Panc1 (cell line): Measurements from ENCODE around the gene ECI1.

Experiments used
- POLR2AphosphoS5 ChIP-seq: IDR thresholded peaks from 2 replicates; pipeline ENCODE4 v1.6.1; 2012; ENCODE audit warnings: mild to moderate bottlenecking, low read depth, low read length, moderate library complexity
- TCF7L2 ChIP-seq: IDR thresholded peaks from 2 replicates; pipeline ENCODE4 v1.6.1; 2011; ENCODE audit warnings: mild to moderate bottlenecking, low read depth, low read length, inconsistent platforms
- TF ChIP-seq, protein P1 (sequence below): fragments of 450-650 bp; IDR thresholded peaks from 2 replicates; pipeline ENCODE4 v1.5.1; 2017; ENCODE audit warnings: mild to moderate bottlenecking
- TF ChIP-seq, protein P2 (sequence below), 2 experiments: IDR thresholded peaks; 2 replicates each; pipeline ENCODE4 v1.6.1; 2011 to 2012; ENCODE audit warnings: low read depth in 2 of 2, control low read depth in 1 of 2, low read length in 1 of 2, mild to moderate bottlenecking in 1 of 2, moderate library complexity in 1 of 2; ENCODE audit not compliant: insufficient read depth in 1 of 2

- TF ChIP-seq POLR2AphosphoS5 (no peak), TCF7L2 (no peak)
- TF ChIP-seq, protein P1, sequence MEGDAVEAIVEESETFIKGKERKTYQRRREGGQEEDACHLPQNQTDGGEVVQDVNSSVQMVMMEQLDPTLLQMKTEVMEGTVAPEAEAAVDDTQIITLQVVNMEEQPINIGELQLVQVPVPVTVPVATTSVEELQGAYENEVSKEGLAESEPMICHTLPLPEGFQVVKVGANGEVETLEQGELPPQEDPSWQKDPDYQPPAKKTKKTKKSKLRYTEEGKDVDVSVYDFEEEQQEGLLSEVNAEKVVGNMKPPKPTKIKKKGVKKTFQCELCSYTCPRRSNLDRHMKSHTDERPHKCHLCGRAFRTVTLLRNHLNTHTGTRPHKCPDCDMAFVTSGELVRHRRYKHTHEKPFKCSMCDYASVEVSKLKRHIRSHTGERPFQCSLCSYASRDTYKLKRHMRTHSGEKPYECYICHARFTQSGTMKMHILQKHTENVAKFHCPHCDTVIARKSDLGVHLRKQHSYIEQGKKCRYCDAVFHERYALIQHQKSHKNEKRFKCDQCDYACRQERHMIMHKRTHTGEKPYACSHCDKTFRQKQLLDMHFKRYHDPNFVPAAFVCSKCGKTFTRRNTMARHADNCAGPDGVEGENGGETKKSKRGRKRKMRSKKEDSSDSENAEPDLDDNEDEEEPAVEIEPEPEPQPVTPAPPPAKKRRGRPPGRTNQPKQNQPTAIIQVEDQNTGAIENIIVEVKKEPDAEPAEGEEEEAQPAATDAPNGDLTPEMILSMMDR = no peak
- TF ChIP-seq, protein P2, sequence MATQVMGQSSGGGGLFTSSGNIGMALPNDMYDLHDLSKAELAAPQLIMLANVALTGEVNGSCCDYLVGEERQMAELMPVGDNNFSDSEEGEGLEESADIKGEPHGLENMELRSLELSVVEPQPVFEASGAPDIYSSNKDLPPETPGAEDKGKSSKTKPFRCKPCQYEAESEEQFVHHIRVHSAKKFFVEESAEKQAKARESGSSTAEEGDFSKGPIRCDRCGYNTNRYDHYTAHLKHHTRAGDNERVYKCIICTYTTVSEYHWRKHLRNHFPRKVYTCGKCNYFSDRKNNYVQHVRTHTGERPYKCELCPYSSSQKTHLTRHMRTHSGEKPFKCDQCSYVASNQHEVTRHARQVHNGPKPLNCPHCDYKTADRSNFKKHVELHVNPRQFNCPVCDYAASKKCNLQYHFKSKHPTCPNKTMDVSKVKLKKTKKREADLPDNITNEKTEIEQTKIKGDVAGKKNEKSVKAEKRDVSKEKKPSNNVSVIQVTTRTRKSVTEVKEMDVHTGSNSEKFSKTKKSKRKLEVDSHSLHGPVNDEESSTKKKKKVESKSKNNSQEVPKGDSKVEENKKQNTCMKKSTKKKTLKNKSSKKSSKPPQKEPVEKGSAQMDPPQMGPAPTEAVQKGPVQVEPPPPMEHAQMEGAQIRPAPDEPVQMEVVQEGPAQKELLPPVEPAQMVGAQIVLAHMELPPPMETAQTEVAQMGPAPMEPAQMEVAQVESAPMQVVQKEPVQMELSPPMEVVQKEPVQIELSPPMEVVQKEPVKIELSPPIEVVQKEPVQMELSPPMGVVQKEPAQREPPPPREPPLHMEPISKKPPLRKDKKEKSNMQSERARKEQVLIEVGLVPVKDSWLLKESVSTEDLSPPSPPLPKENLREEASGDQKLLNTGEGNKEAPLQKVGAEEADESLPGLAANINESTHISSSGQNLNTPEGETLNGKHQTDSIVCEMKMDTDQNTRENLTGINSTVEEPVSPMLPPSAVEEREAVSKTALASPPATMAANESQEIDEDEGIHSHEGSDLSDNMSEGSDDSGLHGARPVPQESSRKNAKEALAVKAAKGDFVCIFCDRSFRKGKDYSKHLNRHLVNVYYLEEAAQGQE (IDR thresholded peaks at IDR 0.05; ENCODE audit: insufficient read depth in 1 of 2, low read depth in 2 of 2, low read length in 1 of 2) = no peak
Measured at GRCh38 chr16:2236337-2237101, 14.9 kb downstream of the ECI1 start, which contains the start of gene DNASE1L2.
